Activated T-cell treated with anti-CD3 and anti-CD28 coated beads, Interleukin-2, amount 50 U/mL, for 24 hours (primary cell): Measurements from ENCODE around the gene FBXW7.

ENCODE experiments used
- DNase-seq: peaks from one replicate; pipeline ENCODE4 v3.0.0-alpha.2; 2020
- H3K27ac Mint-ChIP-seq: 2 replicates; pipeline ENCODE4 v1.8.0; 2020; ENCODE audit warnings: mild to moderate bottlenecking, mixed read lengths
- H3K27me3 Mint-ChIP-seq: 2 replicates; pipeline ENCODE4 v1.8.0; 2020; ENCODE audit warnings: mixed read lengths
- H3K36me3 Mint-ChIP-seq: 2 replicates; pipeline ENCODE4 v1.8.0; 2020; ENCODE audit warnings: low read depth, mixed read lengths
- H3K4me1 Mint-ChIP-seq: 2 replicates; pipeline ENCODE4 v1.8.0; 2020; ENCODE audit warnings: low read depth, mixed read lengths
- H3K4me3 Mint-ChIP-seq: 2 replicates; pipeline ENCODE4 v1.8.0; 2020; ENCODE audit warnings: mild to moderate bottlenecking, moderate library complexity, mixed read lengths
- H3K9me3 Mint-ChIP-seq: 2 replicates; pipeline ENCODE4 v1.8.0; 2020; ENCODE audit warnings: mixed read lengths

The FBXW7 gene

DNA sequence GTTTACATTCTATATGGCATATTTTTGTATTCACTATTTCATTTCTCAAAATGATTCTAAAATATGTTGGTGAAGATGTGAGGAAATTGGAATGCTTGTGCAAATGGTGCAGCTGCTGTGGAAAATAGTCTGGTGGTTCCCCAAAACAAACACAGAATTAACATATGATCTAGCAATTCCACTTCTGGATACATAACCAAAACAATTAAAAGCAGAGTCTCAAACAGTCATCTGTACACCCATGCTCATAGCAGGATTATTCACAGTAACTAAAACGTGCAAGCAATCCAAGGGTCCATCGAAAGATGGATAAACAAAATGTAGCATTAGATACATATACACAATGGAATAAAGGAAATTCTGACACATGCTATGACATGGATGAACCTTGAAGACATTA lies 204.8 kb downstream of the FBXW7 start:
- H3K27ac Mint-ChIP-seq, result no peak overlapping the region

DNA sequence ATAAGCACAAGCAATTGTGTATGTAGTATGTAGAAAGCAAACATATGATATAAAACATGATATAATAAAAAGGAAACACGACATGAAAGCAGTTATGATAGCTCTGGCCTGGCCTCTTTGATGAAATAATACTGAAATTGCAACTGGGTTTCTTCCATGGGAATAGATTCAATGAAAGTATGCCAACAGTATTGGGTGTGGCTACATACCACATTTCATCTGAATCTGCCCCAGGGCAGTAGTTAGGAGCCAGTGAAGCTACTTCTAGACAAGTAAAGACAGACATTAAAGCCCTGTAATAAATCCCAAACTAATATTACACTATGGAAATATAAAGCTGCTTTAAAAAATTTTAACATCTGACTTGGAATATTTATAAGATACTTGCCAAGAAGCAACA lies 207.3 kb downstream of the FBXW7 start:
- no peak overlapping the region for H3K27ac Mint-ChIP-seq
- peaks cover 77% of the 10 kb centered on the region for H3K36me3 Mint-ChIP-seq
- H3K4me3 Mint-ChIP-seq, result no peak overlapping the region
- peaks cover 18% of the 10 kb centered on the region for H3K4me1 Mint-ChIP-seq
- no peak for DNase-seq
- H3K27me3 Mint-ChIP-seq, result no peaks in the 10 kb centered on the region
- no peaks in the 10 kb centered on the region for H3K9me3 Mint-ChIP-seq

More for the DNA sequence above, 204.8 kb downstream of the FBXW7 start:
- no peak for DNase-seq
- Mint-ChIP-seq H3K36me3 (peaks cover 79% of the 10 kb centered on the region), H3K4me1 (peaks cover 16% of the 10 kb centered on the region), H3K4me3 (no peak overlapping the region), H3K9me3 (no peaks in the 10 kb centered on the region), H3K27me3 (no peaks in the 10 kb centered on the region)

DNA sequence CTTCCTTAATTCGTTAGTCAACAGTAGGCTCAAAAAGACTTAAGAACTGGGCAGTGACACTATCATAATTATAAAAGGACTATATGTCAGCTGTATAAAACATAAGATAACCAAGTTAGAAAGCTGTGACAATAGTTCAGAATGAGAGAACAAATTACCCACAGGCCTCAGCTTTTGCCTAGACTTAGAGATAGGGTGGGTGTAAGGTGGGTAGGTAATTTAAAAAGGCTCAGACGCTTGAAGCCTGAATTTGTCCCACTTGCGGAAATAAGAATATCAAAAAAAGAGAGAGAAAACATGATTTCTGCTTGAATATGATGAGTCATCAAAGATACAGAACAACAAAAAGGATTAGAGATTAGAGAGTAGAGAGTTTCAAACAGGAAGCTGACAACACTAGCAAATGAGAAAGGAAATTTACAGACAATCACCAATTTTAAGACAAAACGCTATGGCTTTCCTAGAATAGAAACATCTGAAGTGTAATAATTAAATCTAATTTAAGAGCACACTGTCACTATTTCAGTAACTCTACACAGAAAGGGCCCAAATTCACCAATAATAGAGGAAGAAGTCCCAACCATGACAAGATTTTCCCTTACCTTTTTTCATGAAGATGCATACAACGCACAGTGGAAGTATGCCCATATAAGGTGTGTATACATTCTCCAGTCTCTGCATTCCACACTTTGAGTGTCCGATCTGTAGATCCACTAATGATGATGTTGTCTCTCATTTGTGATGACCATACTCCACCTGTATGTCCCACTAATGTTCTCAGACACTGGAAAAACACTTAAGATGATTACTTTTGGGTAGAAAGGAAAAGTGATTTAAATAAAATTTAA lies 208.1 kb downstream of the FBXW7 start:
- H3K27me3 Mint-ChIP-seq, result no peaks in the 10 kb centered on the region
- H3K36me3 Mint-ChIP-seq, result peaks cover 79% of the 10 kb centered on the region
- H3K27ac Mint-ChIP-seq, result peak overlapping the region; percentile 82
- H3K4me1 Mint-ChIP-seq, result peaks cover 18% of the 10 kb centered on the region
- DNase-seq, result no peak
- H3K4me3 Mint-ChIP-seq, result no peak overlapping the region
- no peaks in the 10 kb centered on the region for H3K9me3 Mint-ChIP-seq

DNA sequence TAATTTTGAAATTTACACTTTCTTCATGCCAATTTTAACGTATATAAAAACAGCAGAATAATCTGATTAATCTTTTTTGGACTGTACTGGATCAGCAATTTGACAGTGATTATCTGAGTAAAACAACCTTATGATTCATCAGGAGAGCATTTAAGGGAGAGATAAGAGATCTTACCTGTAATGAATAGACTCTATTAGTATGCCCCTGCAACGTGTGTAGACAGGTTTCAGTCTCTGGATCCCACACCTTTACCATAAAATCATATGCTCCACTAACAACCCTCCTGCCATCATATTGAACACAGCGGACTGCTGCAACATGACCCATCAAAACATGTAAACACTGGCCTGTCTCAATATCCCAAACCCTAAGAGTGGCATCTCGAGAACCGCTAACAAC lies 210.1 kb downstream of the FBXW7 start:
- no peaks in the 10 kb centered on the region for H3K27me3 Mint-ChIP-seq
- peaks cover 16% of the 10 kb centered on the region for H3K4me1 Mint-ChIP-seq
- H3K27ac Mint-ChIP-seq, result no peak overlapping the region
- H3K4me3 Mint-ChIP-seq, result no peak overlapping the region
- no peaks in the 10 kb centered on the region for H3K9me3 Mint-ChIP-seq
- no peak for DNase-seq
- peaks cover 77% of the 10 kb centered on the region for H3K36me3 Mint-ChIP-seq

- DNase-seq, result no peak
- Mint-ChIP-seq H3K4me1 (peaks cover 13% of the 10 kb centered on the region), H3K4me3 (no peak overlapping the region), H3K36me3 (peaks cover 67% of the 10 kb centered on the region), H3K27me3 (no peaks in the 10 kb centered on the region), H3K27ac (no peak overlapping the region), H3K9me3 (no peaks in the 10 kb centered on the region)
Observed at GRCh38 chr4:152323221-152323620, 212.7 kb downstream of the FBXW7 start.

GRCh38 chr4:152322656-152323055 lies 213.2 kb downstream of the FBXW7 start:
- no peaks in the 10 kb centered on the region for H3K27me3 Mint-ChIP-seq
- peaks cover 8% of the 10 kb centered on the region for H3K4me1 Mint-ChIP-seq
- no peak overlapping the region for H3K27ac Mint-ChIP-seq
- DNase-seq, result no peak
- peaks cover 62% of the 10 kb centered on the region for H3K36me3 Mint-ChIP-seq
- H3K4me3 Mint-ChIP-seq, result no peak overlapping the region
- no peaks in the 10 kb centered on the region for H3K9me3 Mint-ChIP-seq

GRCh38 chr4:152321923-152322322 lies 214.0 kb downstream of the FBXW7 start:
- no peak overlapping the region for H3K27ac Mint-ChIP-seq
- DNase-seq, result no peak
- no peaks in the 10 kb centered on the region for H3K27me3 Mint-ChIP-seq
- H3K9me3 Mint-ChIP-seq, result no peaks in the 10 kb centered on the region
- H3K36me3 Mint-ChIP-seq, result peaks cover 55% of the 10 kb centered on the region
- peaks cover 2% of the 10 kb centered on the region for H3K4me1 Mint-ChIP-seq
- H3K4me3 Mint-ChIP-seq, result no peak overlapping the region

DNA sequence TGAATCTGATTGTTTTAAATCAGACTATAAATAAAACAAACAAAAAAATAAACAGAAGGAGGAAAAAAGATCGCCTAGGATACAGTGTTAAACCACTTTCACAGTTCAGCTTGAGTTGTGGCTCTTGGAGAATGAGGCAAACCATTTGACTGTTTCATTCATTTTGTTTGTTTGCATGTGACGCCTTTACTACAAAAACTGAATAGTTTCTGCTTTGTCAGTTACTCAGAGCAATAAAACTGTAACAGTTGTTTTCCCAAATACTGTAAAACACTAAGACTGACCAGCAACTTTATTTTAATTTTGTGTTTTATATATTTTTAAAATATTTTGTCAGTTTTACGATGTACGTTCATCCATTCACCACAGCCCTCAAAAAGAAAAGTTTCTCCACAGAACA lies 214.5 kb downstream of the FBXW7 start:
- no peak for DNase-seq
- no peak overlapping the region for H3K4me3 Mint-ChIP-seq
- H3K4me1 Mint-ChIP-seq, result peaks cover 2% of the 10 kb centered on the region
- no peaks in the 10 kb centered on the region for H3K27me3 Mint-ChIP-seq
- H3K36me3 Mint-ChIP-seq, result peaks cover 55% of the 10 kb centered on the region
- H3K27ac Mint-ChIP-seq, result no peak overlapping the region
- H3K9me3 Mint-ChIP-seq, result no peaks in the 10 kb centered on the region

- H3K4me1 Mint-ChIP-seq, result no peaks in the 10 kb centered on the region
- no peak overlapping the region for H3K27ac Mint-ChIP-seq
- H3K4me3 Mint-ChIP-seq, result no peak overlapping the region
- no peak for DNase-seq
- H3K9me3 Mint-ChIP-seq, result no peaks in the 10 kb centered on the region
- H3K27me3 Mint-ChIP-seq, result no peaks in the 10 kb centered on the region
- H3K36me3 Mint-ChIP-seq, result peaks cover 17% of the 10 kb centered on the region
Observed at GRCh38 chr4:152316969-152317368, 218.9 kb downstream of the FBXW7 start.

DNA sequence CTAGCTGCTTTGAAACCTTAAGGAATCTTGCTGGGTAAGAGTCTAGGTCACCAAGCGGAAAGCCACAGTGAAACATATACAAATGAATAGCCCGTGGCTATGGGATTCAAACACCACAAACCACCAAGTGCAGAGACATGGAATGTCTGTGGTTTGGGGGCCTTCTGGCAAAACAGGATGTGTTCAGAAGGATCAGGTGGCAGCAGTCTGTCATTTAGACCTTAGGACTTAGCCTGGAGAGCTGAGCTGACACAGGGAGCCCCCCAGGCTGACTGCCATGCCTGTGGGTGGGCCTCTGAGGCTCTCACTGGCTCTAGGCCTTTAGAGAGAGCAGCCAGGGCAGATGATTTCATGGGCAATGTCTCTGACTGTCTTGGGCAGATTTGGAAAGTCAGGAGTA lies 225.6 kb downstream of the FBXW7 start:
- DNase-seq, result no peak
- Mint-ChIP-seq H3K4me1 (peaks cover 3% of the 10 kb centered on the region), H3K36me3 (no peaks in the 10 kb centered on the region), H3K27me3 (no peaks in the 10 kb centered on the region), H3K27ac (no peak overlapping the region), H3K9me3 (no peaks in the 10 kb centered on the region), H3K4me3 (no peak overlapping the region)

DNA sequence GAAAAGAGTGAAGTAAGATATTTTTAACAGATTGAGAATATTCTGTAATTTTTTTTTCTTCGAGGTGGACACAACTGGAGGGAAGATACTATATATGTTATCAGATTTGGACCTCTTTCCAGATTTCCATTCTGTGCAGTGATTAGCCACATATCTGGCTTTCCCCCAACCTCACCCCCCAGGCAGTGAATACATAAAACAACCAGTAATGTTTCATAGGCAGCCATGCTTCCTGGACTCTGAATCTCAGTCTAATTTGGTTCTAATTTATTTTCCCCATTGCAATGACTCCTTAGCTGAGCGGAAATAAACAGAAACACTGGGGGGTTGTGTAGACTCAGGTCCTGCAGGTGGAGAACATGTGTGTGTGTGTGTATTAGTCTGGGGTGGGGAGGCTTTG lies 226.5 kb downstream of the FBXW7 start:
- no peaks in the 10 kb centered on the region for H3K36me3 Mint-ChIP-seq
- no peaks in the 10 kb centered on the region for H3K9me3 Mint-ChIP-seq
- H3K4me1 Mint-ChIP-seq, result peaks cover 3% of the 10 kb centered on the region
- no peak overlapping the region for H3K27ac Mint-ChIP-seq
- DNase-seq, result no peak
- no peak overlapping the region for H3K4me3 Mint-ChIP-seq
- H3K27me3 Mint-ChIP-seq, result no peaks in the 10 kb centered on the region

DNA sequence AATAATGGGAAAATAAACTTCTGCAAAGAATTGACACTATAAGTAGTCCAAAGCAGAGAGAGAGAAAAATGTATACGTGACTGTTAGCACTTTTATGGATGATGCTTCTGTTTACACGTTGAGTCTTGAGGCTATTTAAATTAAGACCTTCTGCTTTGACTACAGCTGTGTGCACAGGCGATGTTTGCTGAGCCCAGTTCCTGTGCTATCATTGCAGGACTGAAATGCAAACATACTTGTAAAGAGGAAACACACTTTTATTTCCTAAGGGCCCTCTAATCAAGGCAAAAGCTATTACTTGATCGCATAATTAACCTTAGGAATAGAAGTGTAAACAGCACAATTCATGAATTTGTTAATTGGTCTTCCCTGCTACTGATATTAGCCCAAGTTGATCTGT lies 226.9 kb downstream of the FBXW7 start:
- H3K27me3 Mint-ChIP-seq, result no peaks in the 10 kb centered on the region
- no peaks in the 10 kb centered on the region for H3K36me3 Mint-ChIP-seq
- no peak overlapping the region for H3K27ac Mint-ChIP-seq
- peaks cover 3% of the 10 kb centered on the region for H3K4me1 Mint-ChIP-seq
- no peak overlapping the region for H3K4me3 Mint-ChIP-seq
- no peaks in the 10 kb centered on the region for H3K9me3 Mint-ChIP-seq
- no peak for DNase-seq

DNA sequence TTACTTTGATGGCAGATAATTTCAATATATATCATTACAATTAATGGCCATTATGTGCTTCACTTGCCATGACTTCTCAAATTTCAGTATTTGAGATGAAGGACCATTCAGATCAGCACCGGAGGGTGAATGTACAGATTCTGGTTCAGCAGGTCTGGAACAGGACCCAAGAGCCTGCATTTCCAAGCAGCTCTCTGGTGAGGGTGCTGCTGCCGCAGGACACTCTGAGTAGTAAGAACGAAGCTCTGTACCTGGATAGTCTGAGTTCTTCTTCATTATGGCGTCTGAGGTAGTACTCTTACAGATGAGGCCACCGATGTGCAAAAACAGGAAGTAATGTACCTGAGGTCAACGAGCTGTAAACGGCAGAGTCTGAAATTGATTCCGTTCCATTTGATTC lies 228.2 kb downstream of the FBXW7 start:
- DNase-seq, result no peak
- Mint-ChIP-seq H3K27ac (no peak overlapping the region), H3K4me1 (peaks cover 3% of the 10 kb centered on the region), H3K36me3 (no peaks in the 10 kb centered on the region), H3K9me3 (no peaks in the 10 kb centered on the region), H3K27me3 (no peaks in the 10 kb centered on the region), H3K4me3 (no peak overlapping the region)

DNA sequence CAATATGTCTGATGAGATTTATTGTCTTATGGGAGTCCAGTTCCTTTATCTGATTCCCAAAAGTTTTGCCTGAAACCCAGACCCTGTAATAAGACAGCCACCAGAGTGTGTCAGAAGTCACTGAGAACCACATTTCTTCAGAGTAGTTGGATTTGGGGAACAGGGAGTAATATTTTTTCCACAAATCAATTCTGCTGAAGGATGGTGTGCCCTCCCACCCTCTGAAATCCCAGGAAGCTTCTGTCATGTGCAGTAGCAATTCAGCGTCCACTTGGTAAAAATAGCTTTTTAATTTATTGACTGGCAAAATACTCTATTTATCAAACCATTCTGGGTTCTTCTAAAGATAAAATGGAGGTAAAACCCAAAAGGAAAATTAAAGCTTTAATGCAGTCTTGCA lies 229.4 kb downstream of the FBXW7 start:
- Mint-ChIP-seq H3K4me1 (peaks cover 3% of the 10 kb centered on the region), H3K27me3 (no peaks in the 10 kb centered on the region), H3K4me3 (no peak overlapping the region), H3K9me3 (no peaks in the 10 kb centered on the region), H3K27ac (no peak overlapping the region), H3K36me3 (no peaks in the 10 kb centered on the region)
- no peak for DNase-seq

DNA sequence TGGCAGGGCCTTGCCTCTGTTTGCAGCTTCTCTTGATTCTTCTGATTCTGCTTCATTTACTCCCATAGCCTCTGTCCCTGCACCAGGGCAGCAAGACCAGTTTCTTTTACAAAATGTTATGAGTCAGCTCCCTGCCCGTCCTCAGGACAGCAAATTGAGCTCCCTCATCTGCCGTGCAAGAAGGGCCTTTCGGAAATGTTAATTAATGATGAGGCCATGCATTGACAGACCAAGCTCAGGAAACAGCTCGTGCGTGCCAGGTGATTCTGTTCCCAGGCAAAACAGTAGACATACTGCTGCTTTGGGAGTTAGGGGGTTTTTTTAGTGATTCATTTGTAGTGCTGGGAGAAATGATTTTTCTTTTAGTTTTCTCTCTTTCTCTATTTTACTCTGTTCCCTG lies 231.7 kb downstream of the FBXW7 start:
- Mint-ChIP-seq H3K4me3 (no peak overlapping the region), H3K36me3 (no peaks in the 10 kb centered on the region), H3K27me3 (no peaks in the 10 kb centered on the region), H3K9me3 (no peaks in the 10 kb centered on the region), H3K4me1 (no peaks in the 10 kb centered on the region), H3K27ac (no peak overlapping the region)
- DNase-seq, result no peak

DNA sequence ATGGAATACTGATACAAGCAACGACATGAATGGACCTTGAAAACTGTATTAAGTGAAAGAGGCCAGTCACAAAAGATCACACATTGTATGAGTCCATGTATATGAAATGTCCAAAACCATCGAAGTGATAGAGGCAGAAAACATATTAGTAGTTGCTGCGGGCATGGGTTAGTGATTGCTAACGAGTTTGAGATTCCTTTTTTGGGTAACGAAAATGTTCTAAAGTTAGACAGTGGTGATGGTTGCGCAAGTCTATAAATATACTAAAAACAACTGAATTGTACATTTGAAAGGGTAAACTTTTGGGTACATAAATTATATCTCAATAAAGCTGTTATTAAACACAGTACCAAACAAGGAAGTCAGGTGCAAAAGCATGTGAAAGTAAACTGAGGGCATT lies 234.5 kb downstream of the FBXW7 start:
- no peak for DNase-seq
- H3K27ac Mint-ChIP-seq, result no peak overlapping the region
- no peak overlapping the region for H3K4me3 Mint-ChIP-seq
- no peaks in the 10 kb centered on the region for H3K27me3 Mint-ChIP-seq
- H3K36me3 Mint-ChIP-seq, result no peaks in the 10 kb centered on the region
- H3K9me3 Mint-ChIP-seq, result no peaks in the 10 kb centered on the region
- H3K4me1 Mint-ChIP-seq, result no peaks in the 10 kb centered on the region
